ENCODE results near the gene TBC1D2B.
"Not testable (repeated sequence)": the region's sequence is repeated elsewhere in the genome, so short reads cannot be mapped to it uniquely, and the experiment has no call there.

TBC1D2B gene

GRCh38 chr15:77973273-77974097 is 104.0 kb downstream of the TBC1D2B start:
- not testable (repeated sequence) for DNase-seq

- DNase-seq = not testable (repeated sequence)
These were observed 104.8 kb downstream of the TBC1D2B start for GRCh38 chr15:77972706-77973105.

GRCh38 chr15:77971875-77972274 is 105.6 kb downstream of the TBC1D2B start:
- not testable (repeated sequence) for DNase-seq

- not testable (repeated sequence) for DNase-seq
These were observed 106.6 kb downstream of the TBC1D2B start for GRCh38 chr15:77970813-77971360.

DNA sequence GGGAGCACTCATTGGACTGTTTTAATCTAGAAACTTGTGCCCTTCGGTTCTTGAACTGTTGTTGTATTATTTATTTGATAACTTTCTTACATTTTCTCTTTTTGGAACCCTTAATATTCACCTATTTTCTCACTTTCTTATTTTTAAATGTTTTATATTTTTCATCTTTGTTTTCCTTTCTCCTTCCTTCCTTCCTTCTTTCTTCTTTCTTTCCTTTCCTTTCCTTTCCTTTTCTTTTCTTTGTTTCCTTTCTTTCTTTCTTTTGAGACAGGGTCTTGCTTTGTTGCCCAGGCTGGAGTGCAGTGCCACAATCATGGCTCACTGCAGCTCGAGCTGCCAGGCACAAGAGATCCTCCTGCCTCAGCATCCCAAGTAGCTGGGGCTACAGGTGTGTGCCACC is 108.5 kb downstream of the TBC1D2B start:
- no peak for DNase-seq

DNA sequence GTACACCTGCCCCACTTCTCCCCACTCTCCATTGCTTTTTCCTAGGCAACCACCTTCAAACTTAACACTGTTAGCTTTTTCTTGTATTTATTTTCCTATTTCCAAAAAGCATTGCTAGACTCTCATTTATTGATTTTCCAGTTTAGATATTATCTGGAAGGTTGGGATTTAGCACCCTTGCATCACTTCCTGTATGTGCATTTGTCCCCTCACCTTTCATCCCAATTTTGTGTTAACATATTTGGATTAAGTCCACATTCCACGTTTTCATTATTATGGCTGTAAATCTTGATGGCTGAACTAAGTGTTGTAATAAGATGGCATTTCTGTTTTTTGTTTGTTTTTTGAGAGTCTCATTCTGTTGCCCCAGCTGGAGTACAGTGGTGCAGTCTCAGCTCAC is 109.7 kb downstream of the TBC1D2B start:
- no peak for DNase-seq

DNA sequence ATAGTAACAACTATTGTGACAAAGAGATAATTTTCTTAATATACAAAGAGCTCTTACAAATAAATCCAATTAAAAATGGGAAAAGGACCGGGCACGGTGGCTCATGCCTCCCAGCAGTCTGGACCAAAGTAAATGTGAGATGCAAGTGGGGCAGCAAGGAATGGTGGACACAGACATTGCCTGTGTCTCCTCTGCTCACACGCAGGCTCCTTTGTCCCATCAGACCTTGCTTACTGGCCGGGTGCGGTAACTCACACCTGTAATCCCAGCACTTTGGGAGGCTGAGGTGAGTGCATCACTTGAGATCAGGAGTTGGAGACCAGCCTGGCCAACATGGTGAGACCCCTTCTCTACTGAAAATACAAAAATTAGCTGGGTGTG is 110.3 kb downstream of the TBC1D2B start:
- DNase-seq = not testable (repeated sequence)

GRCh38 chr15:77966540-77967234 is 110.8 kb downstream of the TBC1D2B start:
- peak in 7 of 14 donors; percentile 8 to 44 (median 23) for DNase-seq

- no peak for DNase-seq
These were observed 113.3 kb downstream of the TBC1D2B start for GRCh38 chr15:77964193-77964592.

DNA sequence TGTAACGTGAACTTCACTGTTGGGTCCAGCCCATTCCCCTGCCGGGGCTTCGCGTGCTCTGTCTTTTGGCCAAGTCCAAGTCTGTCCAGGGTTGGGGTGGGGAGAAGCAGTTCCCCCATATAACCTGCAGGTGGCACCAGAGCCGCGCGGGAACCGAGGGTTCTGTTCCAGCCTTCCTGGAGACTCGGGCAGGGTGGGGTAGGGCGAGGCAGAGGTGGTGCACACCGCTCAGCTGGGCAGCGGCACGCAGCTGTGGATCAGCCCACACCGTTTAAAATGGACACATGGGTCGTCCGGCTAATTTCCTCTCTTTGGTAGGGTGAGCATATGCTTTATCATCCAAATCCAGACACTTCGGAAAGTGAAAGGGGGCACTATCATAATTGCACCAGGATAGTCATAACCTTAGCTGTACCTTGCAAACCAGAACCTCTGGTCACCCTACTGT is 118.1 kb downstream of the TBC1D2B start:
- peak in 13 of 14 donors; percentile 16 to 80 (median 57) for DNase-seq

GRCh38 chr15:77958716-77959431 is 118.6 kb downstream of the TBC1D2B start:
- not testable (repeated sequence) for DNase-seq

DNA sequence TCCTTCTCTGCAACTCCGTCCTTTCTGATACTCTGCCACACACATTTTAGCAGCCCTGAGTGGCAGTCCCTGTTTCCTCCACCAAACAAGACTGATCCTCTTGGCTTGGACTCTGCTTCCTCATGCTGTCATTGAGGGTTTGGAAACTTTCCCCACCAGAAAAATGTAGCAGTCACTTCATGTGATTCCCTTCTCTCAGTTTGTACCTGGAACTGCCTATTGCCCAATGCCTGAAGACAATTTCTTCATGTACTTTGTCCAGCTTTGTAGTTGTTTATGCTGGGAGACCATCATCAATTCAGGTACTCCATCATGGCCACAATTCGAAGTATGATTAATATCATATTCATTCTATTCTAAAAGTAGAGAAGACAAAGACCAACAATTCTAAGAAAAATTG is 119.5 kb downstream of the TBC1D2B start:
- DNase-seq = not testable (repeated sequence)

DNA sequence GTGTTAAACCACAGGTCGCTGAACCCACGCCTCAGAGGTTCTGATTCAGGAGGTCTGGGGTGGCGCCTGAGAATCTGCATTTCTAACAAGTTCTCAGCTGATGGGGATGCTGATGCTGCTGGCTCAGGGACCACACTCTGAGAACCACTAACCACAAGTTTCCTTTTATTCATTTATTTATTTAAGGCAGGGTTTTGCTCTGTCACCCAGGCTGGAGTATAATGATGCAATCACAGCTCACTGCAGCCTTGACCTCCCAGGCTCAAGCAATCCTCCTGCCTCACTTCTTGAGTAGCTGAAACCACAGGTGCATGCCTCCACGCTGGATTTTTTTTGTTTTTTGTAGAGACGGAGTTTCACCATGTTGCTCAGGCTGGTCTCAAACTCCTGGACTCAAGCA is 123.6 kb downstream of the TBC1D2B start:
- DNase-seq = not testable (repeated sequence)

DNA sequence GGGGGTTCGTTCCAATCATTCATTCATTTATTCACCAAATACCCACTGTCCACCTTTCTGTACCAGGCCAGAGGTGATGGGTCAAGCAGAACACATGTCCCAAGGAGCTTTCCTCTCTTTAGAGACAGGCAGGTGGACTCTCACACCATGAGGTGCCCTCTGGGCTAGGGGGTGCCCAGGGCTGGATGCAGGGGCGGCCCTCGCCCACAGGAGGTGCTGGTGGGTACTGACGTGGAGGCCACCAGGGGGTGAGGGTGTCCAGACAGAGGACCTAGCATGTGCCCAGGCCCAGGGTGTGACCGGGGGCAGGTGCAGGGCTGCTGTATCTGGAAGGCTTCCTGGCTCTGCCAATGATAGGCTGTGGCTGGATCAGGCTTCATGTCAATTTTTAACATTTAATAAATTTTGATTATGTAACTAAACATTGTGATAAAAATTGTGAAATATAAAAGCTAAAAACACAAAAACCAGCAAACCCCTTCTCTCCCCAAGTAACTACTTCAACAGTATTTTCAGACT is 124.5 kb downstream of the TBC1D2B start:
- DNase-seq = not testable (repeated sequence)

- DNase-seq = not testable (repeated sequence)
These were observed 126.3 kb downstream of the TBC1D2B start for GRCh38 chr15:77951105-77951786.

GRCh38 chr15:77950470-77950869 is 127.0 kb downstream of the TBC1D2B start:
- not testable (repeated sequence) for DNase-seq

GRCh38 chr15:77945566-77945965 is 131.9 kb downstream of the TBC1D2B start:
- DNase-seq = no peak
